GM23338 (cell line): ENCODE results near the gene SUSD1.

ENCODE experiments used
- CTCF ChIP-seq, 2 experiments: fragments of 200-600 bp in 1 of 2; sonication (generic) in 1 of 2; conservative IDR thresholded peaks; 2 replicates each; pipeline versions ENCODE4 v1.5.1 to v1.6.1; 2016 to 2017; ENCODE audit warnings: antibody characterized with exemption in 2 of 2, low read depth in 2 of 2, mild to moderate bottlenecking in 2 of 2, moderate library complexity in 1 of 2
- NANOG ChIP-seq: IDR thresholded peaks from 2 replicates; pipeline ENCODE4 v1.6.1; 2016; ENCODE audit warnings: antibody characterized with exemption, borderline replicate concordance
- TF ChIP-seq, protein P1 (sequence below): IDR thresholded peaks from one replicate; pipeline ENCODE4 v1.6.1; 2018; ENCODE audit warnings: antibody characterized with exemption; ENCODE audit not compliant: unreplicated experiment

GRCh38 chr9:112049811-112050516 is 125.1 kb downstream of the SUSD1 start:
- no peak for TF ChIP-seq CTCF (conservative IDR thresholded peaks at IDR 0.05; ENCODE audit: low read depth in 2 of 2)
- TF ChIP-seq, protein P1, sequence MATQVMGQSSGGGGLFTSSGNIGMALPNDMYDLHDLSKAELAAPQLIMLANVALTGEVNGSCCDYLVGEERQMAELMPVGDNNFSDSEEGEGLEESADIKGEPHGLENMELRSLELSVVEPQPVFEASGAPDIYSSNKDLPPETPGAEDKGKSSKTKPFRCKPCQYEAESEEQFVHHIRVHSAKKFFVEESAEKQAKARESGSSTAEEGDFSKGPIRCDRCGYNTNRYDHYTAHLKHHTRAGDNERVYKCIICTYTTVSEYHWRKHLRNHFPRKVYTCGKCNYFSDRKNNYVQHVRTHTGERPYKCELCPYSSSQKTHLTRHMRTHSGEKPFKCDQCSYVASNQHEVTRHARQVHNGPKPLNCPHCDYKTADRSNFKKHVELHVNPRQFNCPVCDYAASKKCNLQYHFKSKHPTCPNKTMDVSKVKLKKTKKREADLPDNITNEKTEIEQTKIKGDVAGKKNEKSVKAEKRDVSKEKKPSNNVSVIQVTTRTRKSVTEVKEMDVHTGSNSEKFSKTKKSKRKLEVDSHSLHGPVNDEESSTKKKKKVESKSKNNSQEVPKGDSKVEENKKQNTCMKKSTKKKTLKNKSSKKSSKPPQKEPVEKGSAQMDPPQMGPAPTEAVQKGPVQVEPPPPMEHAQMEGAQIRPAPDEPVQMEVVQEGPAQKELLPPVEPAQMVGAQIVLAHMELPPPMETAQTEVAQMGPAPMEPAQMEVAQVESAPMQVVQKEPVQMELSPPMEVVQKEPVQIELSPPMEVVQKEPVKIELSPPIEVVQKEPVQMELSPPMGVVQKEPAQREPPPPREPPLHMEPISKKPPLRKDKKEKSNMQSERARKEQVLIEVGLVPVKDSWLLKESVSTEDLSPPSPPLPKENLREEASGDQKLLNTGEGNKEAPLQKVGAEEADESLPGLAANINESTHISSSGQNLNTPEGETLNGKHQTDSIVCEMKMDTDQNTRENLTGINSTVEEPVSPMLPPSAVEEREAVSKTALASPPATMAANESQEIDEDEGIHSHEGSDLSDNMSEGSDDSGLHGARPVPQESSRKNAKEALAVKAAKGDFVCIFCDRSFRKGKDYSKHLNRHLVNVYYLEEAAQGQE, result no peak
- no peak for TF ChIP-seq NANOG
